Liver (tissue), 3 donors: ENCODE measurements around the gene GULP1.
"Not testable (repeated sequence)": the region's sequence is repeated elsewhere in the genome, so short reads cannot be mapped to it uniquely, and the experiment has no call there.

Source experiments
- ATF3 ChIP-seq: IDR thresholded peaks from 2 replicates; pipeline ENCODE4 v1.6.1; 2016; ENCODE audit warnings: antibody characterized with exemption
- EGR1 ChIP-seq, 2 donors: IDR thresholded peaks; 2 replicates each; pipeline ENCODE4 v1.6.1; 2016 to 2018; ENCODE audit warnings: antibody characterized with exemption in 2 of 2, low read depth in 2 of 2
- HNF4A ChIP-seq, 2 donors: conservative IDR thresholded peaks; 2 replicates each; pipeline ENCODE4 v1.6.1; 2016; ENCODE audit warnings: antibody characterized with exemption in 2 of 2, mild to moderate bottlenecking in 2 of 2
- RXRA ChIP-seq, 2 donors: IDR thresholded peaks; 2 replicates each; pipeline ENCODE4 v1.6.1; 2017 to 2018; ENCODE audit warnings: antibody characterized with exemption in 2 of 2, mild to moderate bottlenecking in 1 of 2
- SP1 ChIP-seq: IDR thresholded peaks from 2 replicates; pipeline ENCODE4 v1.6.1; 2018; ENCODE audit warnings: antibody characterized with exemption, mild to moderate bottlenecking
- TAF1 ChIP-seq: conservative IDR thresholded peaks from 2 replicates; pipeline ENCODE4 v1.6.1; 2016; ENCODE audit warnings: antibody characterized with exemption, mild to moderate bottlenecking
- YY1 ChIP-seq: IDR thresholded peaks from 2 replicates; pipeline ENCODE4 v1.6.1; 2016; ENCODE audit warnings: antibody characterized with exemption, mild to moderate bottlenecking
- TF ChIP-seq, protein P1 (sequence below): fragments of 150-350 bp; IDR thresholded peaks from 2 replicates; pipeline ENCODE4 v1.5.1; 2017; ENCODE audit warnings: improper control_type of control experiment, low read depth, low read length; ENCODE audit not compliant: missing input control
- TF ChIP-seq, protein P2 (sequence below): IDR thresholded peaks from 2 replicates; pipeline ENCODE4 v1.6.1; 2016; ENCODE audit warnings: antibody characterized with exemption
- TF ChIP-seq, protein P3 (sequence below): IDR thresholded peaks from 2 replicates; pipeline ENCODE4 v1.6.1; 2016; ENCODE audit warnings: antibody characterized with exemption
- TF ChIP-seq, protein P4 (sequence below): IDR thresholded peaks from 2 replicates; pipeline ENCODE4 v1.6.1; 2016; ENCODE audit warnings: antibody characterized with exemption, mild to moderate bottlenecking
- donor health status: healthy.
- donor health status: healthy.

- TF ChIP-seq, protein P1, sequence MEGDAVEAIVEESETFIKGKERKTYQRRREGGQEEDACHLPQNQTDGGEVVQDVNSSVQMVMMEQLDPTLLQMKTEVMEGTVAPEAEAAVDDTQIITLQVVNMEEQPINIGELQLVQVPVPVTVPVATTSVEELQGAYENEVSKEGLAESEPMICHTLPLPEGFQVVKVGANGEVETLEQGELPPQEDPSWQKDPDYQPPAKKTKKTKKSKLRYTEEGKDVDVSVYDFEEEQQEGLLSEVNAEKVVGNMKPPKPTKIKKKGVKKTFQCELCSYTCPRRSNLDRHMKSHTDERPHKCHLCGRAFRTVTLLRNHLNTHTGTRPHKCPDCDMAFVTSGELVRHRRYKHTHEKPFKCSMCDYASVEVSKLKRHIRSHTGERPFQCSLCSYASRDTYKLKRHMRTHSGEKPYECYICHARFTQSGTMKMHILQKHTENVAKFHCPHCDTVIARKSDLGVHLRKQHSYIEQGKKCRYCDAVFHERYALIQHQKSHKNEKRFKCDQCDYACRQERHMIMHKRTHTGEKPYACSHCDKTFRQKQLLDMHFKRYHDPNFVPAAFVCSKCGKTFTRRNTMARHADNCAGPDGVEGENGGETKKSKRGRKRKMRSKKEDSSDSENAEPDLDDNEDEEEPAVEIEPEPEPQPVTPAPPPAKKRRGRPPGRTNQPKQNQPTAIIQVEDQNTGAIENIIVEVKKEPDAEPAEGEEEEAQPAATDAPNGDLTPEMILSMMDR, result not testable (repeated sequence)
- TF ChIP-seq, protein P2, sequence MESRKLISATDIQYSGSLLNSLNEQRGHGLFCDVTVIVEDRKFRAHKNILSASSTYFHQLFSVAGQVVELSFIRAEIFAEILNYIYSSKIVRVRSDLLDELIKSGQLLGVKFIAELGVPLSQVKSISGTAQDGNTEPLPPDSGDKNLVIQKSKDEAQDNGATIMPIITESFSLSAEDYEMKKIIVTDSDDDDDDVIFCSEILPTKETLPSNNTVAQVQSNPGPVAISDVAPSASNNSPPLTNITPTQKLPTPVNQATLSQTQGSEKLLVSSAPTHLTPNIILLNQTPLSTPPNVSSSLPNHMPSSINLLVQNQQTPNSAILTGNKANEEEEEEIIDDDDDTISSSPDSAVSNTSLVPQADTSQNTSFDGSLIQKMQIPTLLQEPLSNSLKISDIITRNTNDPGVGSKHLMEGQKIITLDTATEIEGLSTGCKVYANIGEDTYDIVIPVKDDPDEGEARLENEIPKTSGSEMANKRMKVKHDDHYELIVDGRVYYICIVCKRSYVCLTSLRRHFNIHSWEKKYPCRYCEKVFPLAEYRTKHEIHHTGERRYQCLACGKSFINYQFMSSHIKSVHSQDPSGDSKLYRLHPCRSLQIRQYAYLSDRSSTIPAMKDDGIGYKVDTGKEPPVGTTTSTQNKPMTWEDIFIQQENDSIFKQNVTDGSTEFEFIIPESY, result not testable (repeated sequence)
- TF ChIP-seq, protein P3, sequence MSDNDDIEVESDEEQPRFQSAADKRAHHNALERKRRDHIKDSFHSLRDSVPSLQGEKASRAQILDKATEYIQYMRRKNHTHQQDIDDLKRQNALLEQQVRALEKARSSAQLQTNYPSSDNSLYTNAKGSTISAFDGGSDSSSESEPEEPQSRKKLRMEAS, result not testable (repeated sequence)
- TF ChIP-seq, protein P4, sequence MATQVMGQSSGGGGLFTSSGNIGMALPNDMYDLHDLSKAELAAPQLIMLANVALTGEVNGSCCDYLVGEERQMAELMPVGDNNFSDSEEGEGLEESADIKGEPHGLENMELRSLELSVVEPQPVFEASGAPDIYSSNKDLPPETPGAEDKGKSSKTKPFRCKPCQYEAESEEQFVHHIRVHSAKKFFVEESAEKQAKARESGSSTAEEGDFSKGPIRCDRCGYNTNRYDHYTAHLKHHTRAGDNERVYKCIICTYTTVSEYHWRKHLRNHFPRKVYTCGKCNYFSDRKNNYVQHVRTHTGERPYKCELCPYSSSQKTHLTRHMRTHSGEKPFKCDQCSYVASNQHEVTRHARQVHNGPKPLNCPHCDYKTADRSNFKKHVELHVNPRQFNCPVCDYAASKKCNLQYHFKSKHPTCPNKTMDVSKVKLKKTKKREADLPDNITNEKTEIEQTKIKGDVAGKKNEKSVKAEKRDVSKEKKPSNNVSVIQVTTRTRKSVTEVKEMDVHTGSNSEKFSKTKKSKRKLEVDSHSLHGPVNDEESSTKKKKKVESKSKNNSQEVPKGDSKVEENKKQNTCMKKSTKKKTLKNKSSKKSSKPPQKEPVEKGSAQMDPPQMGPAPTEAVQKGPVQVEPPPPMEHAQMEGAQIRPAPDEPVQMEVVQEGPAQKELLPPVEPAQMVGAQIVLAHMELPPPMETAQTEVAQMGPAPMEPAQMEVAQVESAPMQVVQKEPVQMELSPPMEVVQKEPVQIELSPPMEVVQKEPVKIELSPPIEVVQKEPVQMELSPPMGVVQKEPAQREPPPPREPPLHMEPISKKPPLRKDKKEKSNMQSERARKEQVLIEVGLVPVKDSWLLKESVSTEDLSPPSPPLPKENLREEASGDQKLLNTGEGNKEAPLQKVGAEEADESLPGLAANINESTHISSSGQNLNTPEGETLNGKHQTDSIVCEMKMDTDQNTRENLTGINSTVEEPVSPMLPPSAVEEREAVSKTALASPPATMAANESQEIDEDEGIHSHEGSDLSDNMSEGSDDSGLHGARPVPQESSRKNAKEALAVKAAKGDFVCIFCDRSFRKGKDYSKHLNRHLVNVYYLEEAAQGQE, result not testable (repeated sequence)
- TF ChIP-seq RXRA (IDR thresholded peaks at IDR 0.05); SP1; ATF3; HNF4A (conservative IDR thresholded peaks at IDR 0.05); TAF1; EGR1 (IDR thresholded peaks at IDR 0.05; ENCODE audit: low read depth in 2 of 2); YY1: not testable (repeated sequence)
Measured at GRCh38 chr2:188298937-188299371, 7.3 kb downstream of the GULP1 start.
